GM23248 (cell line): Measurements from ENCODE around the gene GCHFR. TPM values are rescaled to one million over a fixed set of nuclear protein-coding genes. Genes with fewer than 3 reads are reported as not detected.
A peak's percentile ranks its signal among the peaks of the same experiment; 100 is the strongest.

Experiments used
- DNase-seq: peaks from one replicate; pipeline ENCODE4 v3.0.0-alpha.2; 2015
- H2AFZ ChIP-seq: fragments of 200-600 bp; sonication (generic); 2 replicates; pipeline ENCODE4 v1.6.1; 2016; ENCODE audit warnings: antibody characterized with exemption
- H3F3A ChIP-seq: fragments of 200-600 bp; sonication (generic); 2 replicates; pipeline ENCODE4 v1.6.1; 2016; ENCODE audit warnings: mild to moderate bottlenecking, antibody characterized with exemption, mixed run types; ENCODE audit not compliant: insufficient read depth
- H3K27ac ChIP-seq: fragments of 200-600 bp; sonication (generic); 2 replicates; pipeline ENCODE4 v1.5.1; 2016; ENCODE audit warnings: mild to moderate bottlenecking
- H3K27me3 ChIP-seq: fragments of 200-600 bp; sonication (generic); replicated peaks from 2 replicates; pipeline ENCODE4 v1.6.1; 2016; ENCODE audit warnings: mild to moderate bottlenecking; ENCODE audit not compliant: insufficient read depth
- H3K36me3 ChIP-seq: fragments of 200-600 bp; sonication (generic); 2 replicates; pipeline ENCODE4 v1.6.1; 2016; ENCODE audit warnings: low read depth, mild to moderate bottlenecking
- H3K4me1 ChIP-seq: fragments of 200-600 bp; sonication (generic); 2 replicates; pipeline ENCODE4 v1.6.1; 2016; ENCODE audit warnings: mild to moderate bottlenecking; ENCODE audit not compliant: insufficient read depth
- H3K4me2 ChIP-seq: fragments of 200-600 bp; sonication (generic); one replicate; pipeline ENCODE4 v1.6.1; 2016; ENCODE audit warnings: mild to moderate bottlenecking; ENCODE audit not compliant: unreplicated experiment
- H3K4me3 ChIP-seq: fragments of 200-600 bp; sonication (generic); 2 replicates; pipeline ENCODE4 v1.5.1; 2016; ENCODE audit warnings: mild to moderate bottlenecking
- H3K79me2 ChIP-seq: fragments of 200-600 bp; sonication (generic); 2 replicates; pipeline ENCODE4 v1.6.1; 2016; ENCODE audit warnings: mild to moderate bottlenecking; ENCODE audit not compliant: insufficient read depth
- H3K9ac ChIP-seq: fragments of 200-600 bp; sonication (generic); 2 replicates; pipeline ENCODE4 v1.6.1; 2016; ENCODE audit warnings: mild to moderate bottlenecking
- H3K9me2 ChIP-seq: fragments of 200-600 bp; sonication (generic); 2 replicates; pipeline ENCODE4 v1.6.1; 2016; ENCODE audit warnings: mixed run types, mild to moderate bottlenecking, moderate library complexity; ENCODE audit not compliant: insufficient read depth
- H3K9me3 ChIP-seq: fragments of 200-600 bp; sonication (generic); one replicate; pipeline ENCODE4 v1.6.1; 2017; ENCODE audit warnings: low read depth
- H4K20me1 ChIP-seq: fragments of 200-600 bp; sonication (generic); 2 replicates; pipeline ENCODE4 v1.6.0; 2016; ENCODE audit not compliant: insufficient read depth
- EZH2 ChIP-seq: fragments of 200-600 bp; sonication (generic); IDR thresholded peaks from 2 replicates; pipeline ENCODE4 v1.6.1; 2018; ENCODE audit warnings: antibody characterized with exemption, mild to moderate bottlenecking; ENCODE audit not compliant: insufficient read depth, poor library complexity, severe bottlenecking
- EZH2phosphoT487 ChIP-seq: fragments of 200-600 bp; sonication (generic); IDR thresholded peaks from 2 replicates; pipeline ENCODE4 v1.6.1; 2018; ENCODE audit warnings: antibody characterized with exemption, moderate library complexity, mild to moderate bottlenecking, low read depth; ENCODE audit not compliant: insufficient read depth
- whole genome bisulfite sequencing, 2 experiments: methylation state at CpG; one replicate each; pipeline ENCODE4 v1.1.6; 2015 to 2017; ENCODE audit warnings: low lambda C conversion rate in 2 of 2, low coverage in 1 of 2; ENCODE audit errors: missing lambda C conversion rate in 2 of 2; 5-methylcytosine and 5-hydroxymethylcytosine counted together
- in situ Hi-C: fragments of 300-500 bp; cut with MboI; formaldehyde crosslinking; loops from 2 replicates; pipeline ENCODE4 v1.15.0; 2020
- polyA plus RNA-seq: library from polyadenylated mRNA; unstranded; fragments of >200 nt; fragmentation: Nextera tagmentation; extraction: Ambion mirVana; gene quantifications from 2 replicates; pipeline ENCODE4 v1.2.1, GENCODE V29; 2016
- total RNA-seq: library from RNA; depleted of rRNA; stranded (reverse); fragments of >200 nt; shearing (Covaris generic); gene quantifications from 2 replicates; pipeline ENCODE4 v1.2.3, GENCODE V29; 2014

GCHFR gene
- total and polyA plus RNA-seq, 2 experiments from 2014 or later: 0.54 to 2.3 TPM

- in situ Hi-C loops: no loop called here
- TF ChIP-seq EZH2: no peak
- TF ChIP-seq EZH2phosphoT487: no peak
- H3K9me2 ChIP-seq: no peaks in the 10 kb centered on the region
- no peak overlapping the region for H3K27ac ChIP-seq
- H4K20me1 ChIP-seq: no peaks in the 10 kb centered on the region
- H3K36me3 ChIP-seq: peaks cover 21% of the 10 kb centered on the region; the same call in 1 of the 2 replicates
- no peaks in the 10 kb centered on the region for H3K79me2 ChIP-seq
- H3K9me3 ChIP-seq: no peaks in the 10 kb centered on the region
- no peak overlapping the region for H3K4me3 ChIP-seq
- peaks cover 12% of the 10 kb centered on the region for H3K4me1 ChIP-seq
- no peak for DNase-seq
- WGBS, 2 experiments: 91 to 97% methylated on average over 8 to 14 of the region's 14 CpGs
- H2AFZ ChIP-seq: no peak overlapping the region
- H3K27me3 ChIP-seq: no peaks in the 10 kb centered on the region
- peak overlapping the region; percentile 62; the same call in 1 of the 2 replicates for H3K9ac ChIP-seq
- no peaks in the 10 kb centered on the region for H3F3A ChIP-seq
- no peak overlapping the region for H3K4me2 ChIP-seq
Measured at GRCh38 chr15:40775740-40776536, 12.1 kb downstream of the GCHFR start.

GRCh38 chr15:40776537-40777141 is 12.8 kb downstream of the GCHFR start:
- H3F3A ChIP-seq: no peaks in the 10 kb centered on the region
- peak overlapping the region; percentile 37; the same call in 1 of the 2 replicates for H3K27ac ChIP-seq
- peaks cover 21% of the 10 kb centered on the region; the same call in 1 of the 2 replicates for H3K36me3 ChIP-seq
- H3K4me2 ChIP-seq: peak overlapping the region; percentile 62
- H3K9me3 ChIP-seq: no peaks in the 10 kb centered on the region
- TF ChIP-seq EZH2phosphoT487: no peak
- no peak for TF ChIP-seq EZH2
- H4K20me1 ChIP-seq: no peaks in the 10 kb centered on the region
- H3K27me3 ChIP-seq: no peaks in the 10 kb centered on the region
- H3K9ac ChIP-seq: peak overlapping the region; percentile 62; the same call in 1 of the 2 replicates
- peaks cover 12% of the 10 kb centered on the region for H3K4me1 ChIP-seq
- in situ Hi-C loops: no loop called here
- no peaks in the 10 kb centered on the region for H3K79me2 ChIP-seq
- no peaks in the 10 kb centered on the region for H3K9me2 ChIP-seq
- DNase-seq: peak; percentile 96
- no peak overlapping the region for H2AFZ ChIP-seq
- no peak overlapping the region for H3K4me3 ChIP-seq
- WGBS, 2 experiments: 55 to 56% methylated on average over 11 of the region's 11 CpGs

- 78 to 81% methylated on average over 8 of the region's 8 CpGs for WGBS, 2 experiments
- in situ Hi-C loops: no loop called here
- Histone ChIP-seq H3K9me2 (no peaks in the 10 kb centered on the region), H3F3A (peaks cover 15% of the 10 kb centered on the region), H3K79me2 (peaks cover 41% of the 10 kb centered on the region), H3K4me2 (no peak overlapping the region), H3K27me3 (no peaks in the 10 kb centered on the region), H3K4me3 (no peak overlapping the region), H3K9ac (no peak overlapping the region), H3K4me1 (peaks cover 12% of the 10 kb centered on the region), H3K9me3 (no peaks in the 10 kb centered on the region), H3K27ac (no peak overlapping the region), H3K36me3 (peaks cover 13% of the 10 kb centered on the region; the same call in 1 of the 2 replicates), H4K20me1 (no peaks in the 10 kb centered on the region), H2AFZ (no peak overlapping the region)
- DNase-seq: peak; percentile 28
- TF ChIP-seq EZH2 (no peak), EZH2phosphoT487 (no peak)
Measured at GRCh38 chr15:40782609-40783227, 18.9 kb downstream of the GCHFR start.

- Histone ChIP-seq H3K79me2 (peaks cover 52% of the 10 kb centered on the region), H3K9me2 (no peaks in the 10 kb centered on the region), H3K9me3 (no peaks in the 10 kb centered on the region), H4K20me1 (no peaks in the 10 kb centered on the region), H3K36me3 (no peaks in the 10 kb centered on the region), H3K4me1 (peaks cover 15% of the 10 kb centered on the region), H2AFZ (no peak overlapping the region), H3K27me3 (no peaks in the 10 kb centered on the region), H3K4me2 (no peak overlapping the region), H3K9ac (no peak overlapping the region), H3F3A (peaks cover 18% of the 10 kb centered on the region), H3K4me3 (no peak overlapping the region), H3K27ac (no peak overlapping the region)
- no peak for TF ChIP-seq EZH2phosphoT487
- TF ChIP-seq EZH2: no peak
- DNase-seq: no peak
- 95 to 96% methylated on average over 3 of the region's 3 CpGs for WGBS, 2 experiments
- in situ Hi-C loops: no loop called here
Measured at GRCh38 chr15:40785164-40785563, 21.3 kb downstream of the GCHFR start.
